Ureter (tissue), 1 donor: ENCODE data around the gene FBXO9. TPM values are rescaled to one million over a fixed set of nuclear protein-coding genes. Genes with fewer than 3 reads are reported as not detected.

Experiments
- DNase-seq: peaks from one replicate; pipeline ENCODE4 v3.0.0-alpha.2; 2020; ENCODE audit warnings: low spot score
- total RNA-seq: library from RNA; stranded (reverse); gene quantifications from one replicate; pipeline ENCODE4 v1.2.4, GENCODE V29; 2023
- donor health status: DM: yes; HTN: yes; CAD: no.

Gene FBXO9
- total RNA-seq, 1 donor from 2014 or later: 78.3 TPM

DNA sequence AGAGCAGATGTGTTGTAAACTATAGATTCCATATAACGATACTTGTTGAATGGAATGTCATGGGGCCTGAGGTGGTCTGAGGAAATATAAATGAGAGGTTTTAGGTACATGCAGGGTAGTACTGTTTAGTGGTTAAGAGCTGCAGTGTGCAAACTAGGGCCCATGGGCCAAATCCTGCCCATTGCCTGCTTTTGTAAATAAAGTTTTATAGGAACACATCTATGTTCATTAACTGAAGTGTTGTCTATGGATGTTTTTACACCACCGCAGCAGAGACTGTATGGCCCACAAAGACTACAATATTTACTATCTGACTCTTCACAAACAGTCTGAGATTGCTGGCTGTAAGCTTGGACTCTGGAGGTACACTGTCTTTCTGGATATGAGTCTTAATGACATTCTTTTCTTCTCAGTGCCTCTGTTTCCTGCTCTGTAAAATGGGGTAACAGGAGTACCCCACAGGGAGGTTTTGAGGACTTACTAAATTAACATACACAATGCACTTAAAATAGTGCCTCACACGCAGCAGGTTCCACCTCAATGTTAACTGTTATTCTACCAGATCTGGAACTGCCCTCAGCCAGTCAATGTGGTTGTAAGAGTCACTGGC is 70.9 kb downstream of the FBXO9 start:
- DNase-seq: no peak

DNA sequence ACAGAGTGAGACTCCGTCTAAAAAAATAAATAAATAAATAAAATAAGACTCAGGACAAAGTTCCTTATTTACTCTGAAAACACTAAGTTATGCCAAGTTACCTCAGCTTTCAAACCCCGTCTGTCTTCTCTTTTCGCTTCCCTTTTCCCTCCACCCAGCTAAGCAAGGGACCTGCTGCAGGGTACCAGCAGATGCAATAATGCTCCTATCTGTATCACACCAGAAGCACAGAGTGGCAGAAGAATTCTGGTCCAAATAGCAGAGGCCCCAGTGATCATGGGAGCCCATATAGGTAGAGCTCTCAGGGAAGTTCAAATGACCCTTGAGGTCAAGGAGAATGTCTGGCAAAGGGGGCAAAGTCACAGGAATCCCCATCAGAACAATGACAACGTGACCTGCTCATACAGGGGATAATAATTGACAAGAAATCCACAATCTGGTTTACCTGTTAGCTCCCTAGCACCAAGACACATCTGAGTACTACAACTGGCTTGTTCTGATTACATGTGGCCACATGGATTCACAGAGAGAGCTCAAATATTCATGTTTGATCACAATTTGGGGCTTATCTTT is 74.7 kb downstream of the FBXO9 start:
- DNase-seq: no peak

DNA sequence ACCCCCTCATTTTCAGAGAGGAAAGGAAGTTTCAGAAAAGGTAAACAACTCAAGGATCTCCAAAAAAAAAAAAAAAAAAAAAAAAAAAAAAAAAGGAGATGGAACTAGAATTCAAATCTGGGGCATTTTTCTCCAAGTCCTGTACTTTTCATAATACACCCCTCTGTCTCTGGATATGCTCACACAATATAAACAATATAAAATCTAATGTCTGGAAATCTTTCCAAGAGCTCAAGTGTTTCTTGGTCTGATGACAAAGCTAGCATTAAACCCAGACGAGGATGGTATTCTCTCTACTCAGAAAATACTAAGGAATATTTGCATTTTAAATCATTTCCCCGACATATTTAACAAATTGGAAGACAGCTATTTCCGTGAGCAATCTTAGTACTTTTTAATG is 77.6 kb downstream of the FBXO9 start:
- DNase-seq: no peak

DNA sequence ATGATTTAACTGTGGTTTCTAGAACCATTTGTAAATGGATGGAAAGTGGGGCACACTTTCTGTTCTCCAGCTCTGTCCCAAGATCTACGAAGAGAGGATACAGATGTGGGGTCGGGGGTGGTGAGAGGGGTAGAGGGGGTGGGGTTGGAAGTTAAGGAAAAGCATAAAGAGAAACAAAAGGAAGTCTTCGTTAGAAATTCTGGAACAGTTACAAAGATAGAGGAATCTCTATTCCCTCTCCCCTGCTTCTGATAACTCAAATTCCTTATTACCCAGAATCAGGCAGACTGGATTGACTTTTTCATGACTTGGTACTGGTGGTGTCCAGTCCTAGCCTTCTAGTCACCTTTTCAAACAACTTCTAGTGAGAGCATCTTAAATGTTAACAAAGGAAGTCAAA is 78.5 kb downstream of the FBXO9 start:
- DNase-seq: no peak

DNA sequence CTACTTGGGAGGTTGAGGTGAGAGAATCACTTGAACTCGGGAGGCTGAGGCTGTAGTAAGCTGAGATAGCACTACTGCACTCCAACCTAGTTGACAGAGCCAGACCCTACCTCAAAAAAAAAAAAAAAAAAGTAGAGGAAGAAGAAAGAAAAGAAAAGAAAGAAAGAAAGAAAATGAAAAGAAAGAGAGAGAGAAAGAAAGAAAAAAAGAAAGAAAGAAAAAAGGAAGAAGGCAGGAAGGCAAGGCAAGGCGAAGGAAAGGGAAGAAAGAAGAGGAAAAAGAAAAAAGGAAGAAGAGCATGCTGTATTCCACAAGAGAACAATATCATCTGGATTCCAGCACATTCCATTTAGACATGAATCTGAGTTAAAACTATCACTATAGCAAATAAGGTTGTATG is 79.6 kb downstream of the FBXO9 start:
- no peak for DNase-seq

DNA sequence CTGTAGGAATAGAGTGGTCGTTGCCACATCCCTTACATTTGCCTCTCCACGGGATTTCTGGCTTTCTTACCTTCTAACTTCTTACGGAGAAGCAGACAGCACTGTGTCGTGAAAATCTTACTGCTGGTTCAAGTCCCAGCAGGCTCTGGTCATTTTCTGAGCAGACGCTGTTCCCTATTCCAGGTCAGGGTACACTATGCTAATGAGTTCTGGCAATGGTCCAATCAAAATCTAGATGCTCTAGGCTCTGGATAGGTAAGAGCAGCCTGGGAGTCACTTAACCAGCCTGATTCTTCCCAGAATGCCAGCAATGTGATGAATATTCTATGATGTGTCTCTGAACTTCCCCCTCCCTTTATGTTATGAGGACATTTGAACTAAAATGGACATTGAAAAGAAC is 83.5 kb downstream of the FBXO9 start, which contains the start of gene GCM1:
TSS of gene GCM1 (minus strand) at position 158 of the 400 bp plus-strand sequence. CDS start 3,209 bp downstream, outside the sequence.
- DNase-seq: no peak

Other genes starting within 250 kb of the FBXO9 start
- not detected for gene GSTA5, start 224.6 kb upstream of the FBXO9 start, total RNA-seq
- not detected for gene GSTA3, start 155.7 kb upstream of the FBXO9 start, total RNA-seq
- 12.2 TPM for gene GSTA4, start 70.1 kb upstream of the FBXO9 start, total RNA-seq
- gene CILK1, start 3.6 kb upstream of the FBXO9 start, total RNA-seq: 14.5 TPM
- gene GCM1, start 83.4 kb downstream of the FBXO9 start, total RNA-seq: not detected